Naive B cell (primary cell): ENCODE measurements around the gene BMF. TPM values are rescaled to one million over a fixed set of nuclear protein-coding genes. Genes with fewer than 3 reads are reported as not detected.
"Not testable (repeated sequence)": the region's sequence is repeated elsewhere in the genome, so short reads cannot be mapped to it uniquely, and the experiment has no call there.

Experiments
- ATAC-seq, 2 donors: fragments of 150-1000 bp; cut with Tn5 transposase; 2 replicates each; pipeline ENCODE4 v1.10.0; 2021; ENCODE audit warnings: low read depth in 2 of 2, mild to moderate bottlenecking in 2 of 2, moderate library complexity in 2 of 2
- DNase-seq: peaks from one replicate; pipeline ENCODE4 v3.0.0; 2022
- H3K27ac Mint-ChIP-seq, 6 donors: one replicate each; pipeline ENCODE4 v1.8.0; 2020 to 2022; ENCODE audit warnings: mild to moderate bottlenecking in 6 of 6, mixed read lengths in 6 of 6, moderate library complexity in 5 of 6, inconsistent platforms in 2 of 6
- H3K27me3 Mint-ChIP-seq, 3 donors: one replicate each; pipeline ENCODE4 v1.8.0; 2021 to 2022; ENCODE audit warnings: mixed read lengths in 3 of 3, mild to moderate bottlenecking in 1 of 3
- H3K36me3 Mint-ChIP-seq, 2 donors: one replicate each; pipeline ENCODE4 v1.8.0; 2020 to 2022; ENCODE audit warnings: mixed read lengths in 2 of 2, inconsistent platforms in 1 of 2, mild to moderate bottlenecking in 1 of 2
- H3K4me1 Mint-ChIP-seq, 3 donors: one replicate each; pipeline ENCODE4 v1.8.0; 2020 to 2022; ENCODE audit warnings: mixed read lengths in 3 of 3, inconsistent platforms in 1 of 3, mild to moderate bottlenecking in 1 of 3, moderate library complexity in 1 of 3
- H3K4me3 Mint-ChIP-seq, 8 donors: one replicate each; pipeline ENCODE4 v1.8.0; 2020 to 2022; ENCODE audit warnings: mild to moderate bottlenecking in 8 of 8, mixed read lengths in 8 of 8, moderate library complexity in 8 of 8, inconsistent platforms in 2 of 8
- H3K9me3 Mint-ChIP-seq, 7 donors: one replicate each; pipeline ENCODE4 v1.8.0; 2020 to 2022; ENCODE audit warnings: mixed read lengths in 7 of 7, mild to moderate bottlenecking in 5 of 7, inconsistent platforms in 2 of 7, moderate library complexity in 1 of 7
- polyA plus RNA-seq, 6 donors: library from polyadenylated mRNA; unstranded; fragments of 300-500 nt; fragmentation: Illumina TruSeq; gene quantifications; one replicate each; pipeline ENCODE4 v1.2.3, GENCODE V29; 2021; ENCODE audit warnings: low read depth in 6 of 6

Gene BMF
- polyA plus RNA-seq, 6 donors from 2014 or later = 0.66 to 7.7 (median 5.5) TPM

DNA sequence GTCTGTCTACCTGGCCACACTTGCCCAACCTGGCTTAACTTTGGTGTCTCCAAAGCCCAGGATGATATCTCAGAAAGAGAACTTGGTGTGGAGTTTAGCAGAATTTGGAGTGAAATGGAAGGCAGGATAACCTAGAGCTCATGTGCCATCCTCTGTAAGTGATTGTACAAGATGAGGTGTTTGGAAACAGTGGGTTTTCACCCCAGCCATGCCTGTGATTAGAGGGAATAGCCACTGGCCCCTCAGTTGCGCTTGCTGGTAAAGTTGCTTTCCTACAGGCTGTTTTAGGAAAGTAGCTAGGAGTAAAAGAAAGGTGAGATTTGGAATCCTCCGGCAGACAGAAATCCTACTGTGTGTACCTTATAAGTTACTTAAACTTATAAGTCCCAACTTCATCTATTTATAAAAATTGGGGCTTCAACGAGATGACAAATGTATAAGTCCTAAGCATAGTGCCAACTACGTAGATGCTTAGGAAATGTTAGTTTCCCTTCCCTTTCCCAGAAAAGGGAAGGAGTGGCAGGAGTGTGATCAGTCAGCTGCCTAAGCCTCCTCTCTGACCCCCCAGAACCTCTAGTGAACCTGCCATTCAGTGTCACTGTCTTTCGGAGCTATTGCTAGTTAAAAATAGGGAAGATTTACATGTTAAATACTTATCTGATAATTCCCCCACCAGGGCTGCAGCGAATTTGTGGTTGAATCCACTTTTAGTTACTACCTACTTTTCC is 13.4 kb upstream of the BMF start:
- H3K4me1 Mint-ChIP-seq = peaks cover 0 to 1% (median 0%) of the 10 kb centered on the region in 3 donors
- no peaks in the 10 kb centered on the region for H3K9me3 Mint-ChIP-seq
- no peaks in the 10 kb centered on the region for H3K27me3 Mint-ChIP-seq
- no peaks in the 10 kb centered on the region for H3K36me3 Mint-ChIP-seq
- H3K4me3 Mint-ChIP-seq = no peak overlapping the region
- H3K27ac Mint-ChIP-seq = no peak overlapping the region
- ATAC-seq = no peak
- no peak for DNase-seq

- peak overlapping the region in 1 of 8 donors; percentile 29 for H3K4me3 Mint-ChIP-seq
- peaks cover 16 to 30% (median 23%) of the 10 kb centered on the region in 3 donors for H3K4me1 Mint-ChIP-seq
- H3K27ac Mint-ChIP-seq = peak overlapping the region in 1 of 6 donors; percentile 44
- no peaks in the 10 kb centered on the region for H3K27me3 Mint-ChIP-seq
- H3K9me3 Mint-ChIP-seq = no peaks in the 10 kb centered on the region
- H3K36me3 Mint-ChIP-seq = no peaks in the 10 kb centered on the region
- ATAC-seq = no peak
- no peak for DNase-seq
Measured at GRCh38 chr15:40118473-40118872, 9.8 kb upstream of the BMF start.

DNA sequence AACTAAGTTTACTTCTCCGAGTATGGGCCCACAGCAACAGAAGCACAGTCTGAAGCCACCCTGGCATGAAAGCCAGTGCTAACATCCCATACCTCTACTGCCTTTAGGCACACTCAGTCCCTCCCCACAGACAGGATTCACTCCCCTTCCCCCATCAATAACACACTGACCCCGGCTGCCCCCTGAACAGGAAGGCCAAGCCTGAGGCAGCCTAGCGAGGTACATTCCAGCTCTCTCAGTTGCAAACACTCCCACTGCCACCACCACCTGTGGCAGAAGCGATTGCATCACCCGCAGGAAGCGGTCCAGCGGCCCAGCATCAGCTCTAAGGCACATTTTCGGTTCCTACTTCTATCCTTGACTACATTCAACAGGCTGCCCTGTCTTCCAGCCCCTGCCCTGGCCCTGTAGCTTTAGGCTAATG is 7.0 kb upstream of the BMF start:
- peaks cover 19 to 39% (median 31%) of the 10 kb centered on the region in 3 donors for H3K4me1 Mint-ChIP-seq
- peak overlapping the region; percentile 87 to 98 (median 96) for H3K27ac Mint-ChIP-seq
- no peaks in the 10 kb centered on the region for H3K9me3 Mint-ChIP-seq
- H3K4me3 Mint-ChIP-seq = peak overlapping the region in 6 of 8 donors; percentile 20 to 79 (median 56)
- H3K27me3 Mint-ChIP-seq = no peaks in the 10 kb centered on the region
- H3K36me3 Mint-ChIP-seq = no peaks in the 10 kb centered on the region
- peak; percentile 99 for ATAC-seq
- DNase-seq = peak; percentile 82

DNA sequence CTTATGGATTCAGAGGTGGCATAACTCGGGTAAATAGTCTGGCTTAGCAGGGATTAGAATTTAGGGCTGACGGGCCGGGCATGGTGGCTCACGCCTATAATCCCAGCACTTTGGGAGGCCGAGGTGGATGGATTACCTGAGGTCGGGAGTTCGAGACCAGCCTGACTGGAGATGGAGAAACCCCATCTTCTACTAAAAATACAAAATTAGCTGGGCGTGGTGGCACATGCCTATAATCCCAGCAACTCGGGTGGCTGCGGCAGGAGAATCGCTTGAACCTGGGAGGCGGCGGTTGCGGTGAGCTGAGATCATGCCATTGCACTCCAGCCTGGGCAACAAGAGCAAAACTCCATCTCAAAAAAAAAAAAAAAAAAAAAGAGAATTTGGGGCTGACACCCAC is 6.4 kb upstream of the BMF start:
- Mint-ChIP-seq H3K4me3 (peak overlapping the region in 1 of 8 donors; percentile 72), H3K4me1 (peaks cover 19 to 39% (median 31%) of the 10 kb centered on the region in 3 donors), H3K27ac (peak overlapping the region in 4 of 6 donors; percentile 87 to 97 (median 94))
- H3K27me3 Mint-ChIP-seq, DNase-seq, H3K9me3 Mint-ChIP-seq, H3K36me3 Mint-ChIP-seq, ATAC-seq: not testable (repeated sequence)

- ATAC-seq (no peak), DNase-seq (no peak)
- Mint-ChIP-seq H3K36me3 (no peaks in the 10 kb centered on the region), H3K4me1 (peaks cover 19 to 43% (median 36%) of the 10 kb centered on the region in 3 donors), H3K4me3 (peak overlapping the region in 2 of 8 donors; percentile 39 to 59), H3K9me3 (no peaks in the 10 kb centered on the region), H3K27ac (peak overlapping the region in 3 of 6 donors; percentile 77 to 87 (median 83)), H3K27me3 (no peaks in the 10 kb centered on the region)
Measured at GRCh38 chr15:40114218-40114617, 5.5 kb upstream of the BMF start.

DNA sequence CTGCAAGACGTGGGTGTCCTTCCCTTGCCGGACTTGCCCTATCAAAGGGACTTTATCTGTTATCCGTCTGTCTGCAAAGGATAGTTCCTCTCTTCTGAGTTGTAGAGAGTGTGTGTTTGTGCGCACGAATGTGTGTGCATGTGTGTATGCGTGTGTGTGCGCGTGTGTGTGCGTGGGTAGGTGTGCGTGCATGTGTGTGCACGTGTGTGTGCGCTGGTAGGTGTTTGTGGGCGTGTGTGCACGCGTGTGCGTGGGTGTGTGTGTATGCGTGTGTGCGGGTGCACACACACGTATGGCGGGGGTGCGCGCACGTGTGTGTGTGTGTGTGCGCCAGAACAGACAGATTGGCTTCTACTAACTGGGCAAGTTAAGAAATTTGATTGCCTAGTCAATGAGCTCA is 4.1 kb upstream of the BMF start:
- Mint-ChIP-seq H3K4me1 (peaks cover 29 to 52% (median 48%) of the 10 kb centered on the region in 3 donors), H3K27ac (peak overlapping the region in 2 of 6 donors; percentile 20 to 23)

DNA sequence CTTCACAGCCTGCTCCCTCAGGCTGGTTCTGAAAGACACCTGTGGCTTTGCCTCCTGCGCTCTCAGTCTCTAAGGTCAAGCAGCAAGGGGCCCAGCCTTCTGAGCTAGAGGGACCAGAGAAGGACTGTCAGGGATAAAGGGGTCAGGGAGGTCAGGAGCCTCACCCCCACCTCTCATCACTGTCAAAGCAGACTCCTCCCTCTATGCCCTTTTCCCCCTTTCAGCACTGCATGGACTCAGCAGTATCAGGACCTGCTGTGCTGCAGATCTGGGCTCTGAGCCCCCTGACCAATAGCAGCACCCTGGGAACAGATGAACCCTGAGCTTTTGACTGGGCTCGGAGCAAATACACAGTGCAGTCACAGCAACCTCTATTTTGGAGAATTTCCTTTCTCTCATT is 3.2 kb upstream of the BMF start:
- Mint-ChIP-seq H3K4me3 (peak overlapping the region in 1 of 8 donors; percentile 19), H3K27ac (peak overlapping the region in 1 of 6 donors; percentile 83), H3K4me1 (peaks cover 34 to 58% (median 54%) of the 10 kb centered on the region in 3 donors), H3K27me3 (no peaks in the 10 kb centered on the region), H3K36me3 (no peaks in the 10 kb centered on the region), H3K9me3 (no peaks in the 10 kb centered on the region)
- DNase-seq (no peak), ATAC-seq (no peak)

More for the DNA sequence above, 4.1 kb upstream of the BMF start:
- Mint-ChIP-seq H3K27me3 (no peaks in the 10 kb centered on the region), H3K4me3 (peak overlapping the region in 1 of 8 donors; percentile 65), H3K36me3 (no peaks in the 10 kb centered on the region), H3K9me3 (no peaks in the 10 kb centered on the region)
- no peak for DNase-seq
- no peak for ATAC-seq

GRCh38 chr15:40110866-40111550 is 2.3 kb upstream of the BMF start:
- Mint-ChIP-seq H3K27ac (peak overlapping the region in 2 of 6 donors; percentile 67 to 88), H3K4me3 (peak overlapping the region in 3 of 8 donors; percentile 45 to 67 (median 47)), H3K27me3 (no peaks in the 10 kb centered on the region), H3K36me3 (no peaks in the 10 kb centered on the region), H3K9me3 (no peaks in the 10 kb centered on the region), H3K4me1 (peaks cover 38 to 59% (median 56%) of the 10 kb centered on the region in 3 donors)
- ATAC-seq = no peak
- no peak for DNase-seq

- peak overlapping the region; percentile 85 to 99 (median 90) for H3K27ac Mint-ChIP-seq
- ATAC-seq = no peak
- H3K9me3 Mint-ChIP-seq = no peaks in the 10 kb centered on the region
- no peak for DNase-seq
- no peaks in the 10 kb centered on the region for H3K36me3 Mint-ChIP-seq
- H3K27me3 Mint-ChIP-seq = no peaks in the 10 kb centered on the region
- H3K4me3 Mint-ChIP-seq = peak overlapping the region; percentile 82 to 99 (median 96)
- peaks cover 47 to 66% (median 64%) of the 10 kb centered on the region in 3 donors for H3K4me1 Mint-ChIP-seq
Measured at GRCh38 chr15:40108061-40108854, 421 bp downstream of the BMF start.

DNA sequence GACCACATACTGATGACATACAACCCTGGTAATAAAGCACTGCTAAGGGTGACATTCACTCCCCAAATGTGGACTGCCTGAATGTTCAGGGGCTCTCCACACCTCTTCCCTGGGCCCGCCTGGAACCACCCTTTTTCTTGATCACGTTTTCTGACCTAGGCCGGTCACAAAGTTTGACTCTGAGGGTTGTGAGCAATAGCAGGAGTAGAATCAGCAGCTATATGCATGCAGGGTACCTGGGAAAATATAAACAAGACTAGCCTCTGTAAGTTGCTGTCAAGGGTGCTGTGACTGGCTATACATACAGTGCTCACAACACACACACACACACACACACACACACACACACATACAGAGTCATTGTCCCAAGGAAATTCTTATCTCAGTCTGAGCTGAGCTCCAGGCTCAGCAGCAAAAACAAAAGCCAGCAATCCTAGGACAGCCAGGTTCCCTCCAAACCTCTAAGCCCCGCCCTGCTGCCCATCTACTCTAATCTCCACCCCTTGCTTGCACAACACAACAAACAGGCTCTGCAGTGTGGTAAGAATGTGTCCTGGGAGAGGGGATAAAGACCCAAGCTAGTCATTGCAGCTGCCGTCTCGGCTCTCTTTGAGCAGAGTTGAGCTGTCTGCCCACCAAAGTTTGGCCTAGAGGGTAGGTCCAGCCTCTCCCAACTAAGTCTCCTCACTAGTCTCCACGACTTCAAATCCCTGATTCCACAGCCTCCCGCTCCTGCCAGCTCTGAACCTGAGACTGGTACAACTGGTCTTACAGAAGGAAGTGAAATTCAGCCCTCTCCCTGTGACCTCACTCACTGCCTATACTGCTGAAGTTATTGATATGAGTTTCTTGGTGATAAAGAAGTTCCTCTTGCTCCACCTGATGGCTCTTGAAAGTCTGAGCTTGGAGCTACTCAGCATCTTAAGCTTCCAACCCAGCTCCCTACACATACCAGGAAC is 2.2 kb downstream of the BMF start:
- H3K4me3 Mint-ChIP-seq = peak overlapping the region; percentile 82 to 99 (median 96)
- H3K27ac Mint-ChIP-seq = peak overlapping the region; percentile 94 to 99 (median 97)
- no peaks in the 10 kb centered on the region for H3K9me3 Mint-ChIP-seq
- ATAC-seq (peak; percentile 52 to 59), DNase-seq (peak; percentile 71)
- peaks cover 0 to 1% of the 10 kb centered on the region in 2 donors for H3K36me3 Mint-ChIP-seq
- H3K4me1 Mint-ChIP-seq = peaks cover 54 to 74% (median 73%) of the 10 kb centered on the region in 3 donors
- H3K27me3 Mint-ChIP-seq = no peaks in the 10 kb centered on the region

- Mint-ChIP-seq H3K4me1 (peaks cover 61 to 83% (median 82%) of the 10 kb centered on the region in 3 donors), H3K27me3 (no peaks in the 10 kb centered on the region), H3K36me3 (peaks cover 0 to 8% of the 10 kb centered on the region in 2 donors), H3K4me3 (peak overlapping the region; percentile 63 to 99 (median 96)), H3K27ac (peak overlapping the region; percentile 94 to 99 (median 97)), H3K9me3 (no peaks in the 10 kb centered on the region)
- ATAC-seq (no peak), DNase-seq (peak; percentile 48)
Measured at GRCh38 chr15:40105517-40106202, 3.0 kb downstream of the BMF start.
